Colonic mucosa (tissue), 4 donors: ENCODE measurements around the gene MT1M. TPM values are rescaled to one million over a fixed set of nuclear protein-coding genes. Genes with fewer than 3 reads are reported as not detected.

Experiments
- DNase-seq: peaks from one replicate; pipeline ENCODE4 v3.0.0-alpha.2; 2020
- H3K27ac ChIP-seq: fragments of 200-600 bp; one replicate; pipeline ENCODE4 v1.8.0; 2021
- H3K27me3 ChIP-seq: fragments of 200-600 bp; one replicate; pipeline ENCODE4 v1.8.0; 2021
- H3K36me3 ChIP-seq: fragments of 200-600 bp; one replicate; pipeline ENCODE4 v1.8.0; 2021
- H3K4me1 ChIP-seq: fragments of 200-600 bp; one replicate; pipeline ENCODE4 v1.8.0; 2021; ENCODE audit warnings: mild to moderate bottlenecking
- H3K4me3 ChIP-seq: fragments of 200-600 bp; one replicate; pipeline ENCODE4 v1.8.0; 2021
- H3K9ac ChIP-seq, 2 donors: one replicate each; pipeline ENCODE4 v1.7.0; 2013; ENCODE audit warnings: control low read depth in 2 of 2, low read depth in 2 of 2, low read length in 2 of 2
- H3K9me3 ChIP-seq: fragments of 200-600 bp; one replicate; pipeline ENCODE4 v1.8.0; 2021
- CTCF ChIP-seq: fragments of 200-600 bp; IDR thresholded peaks from one replicate; pipeline ENCODE4 v1.8.0; 2022; ENCODE audit warnings: antibody characterized with exemption, mild to moderate bottlenecking
- intact Hi-C: fragments of 100-400 bp; cut with DNase I; formaldehyde crosslinking; loops from one replicate; pipeline ENCODE4 v1.14.1; 2022
- total RNA-seq, 2 donors: library from RNA; stranded (reverse); fragmentation: NEBNext Ultra II Directional in 1 of 2; extraction: Animal tissue kit (Norgen Biotek cat#: 25700) in 1 of 2; gene quantifications; one replicate each; pipeline ENCODE4 v1.2.1, GENCODE V29; 2021
- donor health status: healthy.
- donor health status: DM: no; HTN: no; CAD: no.
- donor health status: DM: no; HTN: no; CAD: no.

Gene MT1M
- total RNA-seq, 2 donors from 2014 or later, result 19.0 to 21.2 TPM

GRCh38 chr16:56631832-56632155, 665 bp upstream of the MT1M start:
- Histone ChIP-seq H3K4me1 (no peaks in the 10 kb centered on the region), H3K9ac (peak overlapping the region; percentile 56 to 91)

GRCh38 chr16:56632848-56633365, 448 bp downstream of the MT1M start:
- H3K36me3 ChIP-seq, result no peaks in the 10 kb centered on the region
- H3K27me3 ChIP-seq, result peaks cover 12% of the 10 kb centered on the region
- H3K9me3 ChIP-seq, result no peaks in the 10 kb centered on the region
- intact Hi-C loops, result no loop called here
- H3K27ac ChIP-seq, result peak overlapping the region; percentile 9
- H3K4me3 ChIP-seq, result peak overlapping the region; percentile 50
- TF ChIP-seq CTCF, result no peak
- peak overlapping the region; percentile 63 to 91 for H3K9ac ChIP-seq
- no peak for DNase-seq
- no peaks in the 10 kb centered on the region for H3K4me1 ChIP-seq

More at GRCh38 chr16:56631832-56632155, 665 bp upstream of the MT1M start:
- Histone ChIP-seq H3K4me3 (peak overlapping the region; percentile 50), H3K27me3 (peaks cover 8% of the 10 kb centered on the region), H3K36me3 (no peaks in the 10 kb centered on the region), H3K27ac (no peak overlapping the region), H3K9me3 (no peaks in the 10 kb centered on the region)
- DNase-seq, result no peak
- TF ChIP-seq CTCF, result no peak
- intact Hi-C loops, result no loop called here

- Histone ChIP-seq H3K4me3 (no peak overlapping the region), H3K4me1 (no peaks in the 10 kb centered on the region), H3K27ac (no peak overlapping the region), H3K36me3 (no peaks in the 10 kb centered on the region), H3K9me3 (no peaks in the 10 kb centered on the region), H3K27me3 (peaks cover 12% of the 10 kb centered on the region), H3K9ac (peak overlapping the region in 1 of 2 donors; percentile 46)
- no peak for TF ChIP-seq CTCF
- DNase-seq, result no peak
- intact Hi-C loops, result no loop called here
Observed at GRCh38 chr16:56633535-56633934, 1.1 kb downstream of the MT1M start.

GRCh38 chr16:56634715-56635440, 2.4 kb downstream of the MT1M start:
- DNase-seq, result no peak
- TF ChIP-seq CTCF, result no peak
- Histone ChIP-seq H3K4me3 (no peak overlapping the region), H3K9me3 (no peaks in the 10 kb centered on the region), H3K27ac (no peak overlapping the region), H3K27me3 (peaks cover 12% of the 10 kb centered on the region), H3K4me1 (no peaks in the 10 kb centered on the region), H3K9ac (no peak overlapping the region), H3K36me3 (no peaks in the 10 kb centered on the region)
- intact Hi-C loops, result no loop called here

- DNase-seq, result no peak
- H3K4me3 ChIP-seq, result no peak overlapping the region
- H3K27me3 ChIP-seq, result peaks cover 12% of the 10 kb centered on the region
- no peak overlapping the region for H3K9ac ChIP-seq
- H3K4me1 ChIP-seq, result no peaks in the 10 kb centered on the region
- H3K36me3 ChIP-seq, result no peaks in the 10 kb centered on the region
- H3K27ac ChIP-seq, result no peak overlapping the region
- no peaks in the 10 kb centered on the region for H3K9me3 ChIP-seq
- TF ChIP-seq CTCF, result no peak
- intact Hi-C loops, result no loop called here
Observed at GRCh38 chr16:56635441-56635967, 3.0 kb downstream of the MT1M start.
